K562 (cell line): Measurements from ENCODE around the gene KLHDC10. TPM values are rescaled to one million over a fixed set of nuclear protein-coding genes. Genes with fewer than 3 reads are reported as not detected.

Experiments
- CBFA2T2 ChIP-seq: fragments of 450-650 bp; conservative IDR thresholded peaks from 2 replicates; pipeline ENCODE4 v1.6.1; 2017; ENCODE audit warnings: mild to moderate bottlenecking
- CBX1 ChIP-seq: sonication (generic); IDR thresholded peaks from 2 replicates; pipeline ENCODE4 v1.6.1; 2016; ENCODE audit warnings: antibody characterized with exemption, low read depth, mild to moderate bottlenecking
- CCNT2 ChIP-seq: IDR thresholded peaks from 2 replicates; pipeline ENCODE4 v1.6.1; 2011; ENCODE audit warnings: borderline replicate concordance, low read depth, mild to moderate bottlenecking, moderate library complexity, mixed read lengths, low read length; ENCODE audit not compliant: insufficient read length; ENCODE audit errors: extremely low read depth
- COPS2 ChIP-seq: fragments of 450-650 bp; conservative IDR thresholded peaks from 2 replicates; pipeline ENCODE4 v1.6.1; 2016; ENCODE audit warnings: mild to moderate bottlenecking, moderate library complexity
- DIDO1 ChIP-seq: fragments of 450-650 bp; IDR thresholded peaks from 2 replicates; pipeline ENCODE4 v1.6.1; 2016; ENCODE audit warnings: low read depth, missing biosample characterization, missing genetic modification characterization
- DPF2 ChIP-seq: fragments of 450-650 bp; IDR thresholded peaks from 2 replicates; pipeline ENCODE4 v1.6.1; 2016
- GATAD2A ChIP-seq: fragments of 450-650 bp; IDR thresholded peaks from 2 replicates; pipeline ENCODE4 v1.6.1; 2017
- HDAC8 ChIP-seq: fragments of 450-650 bp; IDR thresholded peaks from 2 replicates; pipeline ENCODE4 v1.6.1; 2016; ENCODE audit warnings: mild to moderate bottlenecking, missing genetic modification characterization, moderate library complexity, missing compliant biosample characterization
- HMG20A ChIP-seq: fragments of 450-650 bp; formaldehyde crosslinking; conservative IDR thresholded peaks from 2 replicates; pipeline ENCODE4 v1.4.0; 2020; ENCODE audit warnings: mild to moderate bottlenecking, mixed read lengths
- MEF2A ChIP-seq: IDR thresholded peaks from 2 replicates; pipeline ENCODE4 v1.6.1; 2011; ENCODE audit warnings: low read depth, mild to moderate bottlenecking, low read length, moderate library complexity; ENCODE audit not compliant: control insufficient read depth
- NFIX ChIP-seq: fragments of 250-450 bp; sonication (Bioruptor Pico); IDR thresholded peaks from 2 replicates; pipeline ENCODE4 v1.4.0; 2020; ENCODE audit warnings: low read depth, mild to moderate bottlenecking, moderate library complexity
- RBM22 ChIP-seq: fragments of 200-400 bp; formaldehyde crosslinking; IDR thresholded peaks from 2 replicates; pipeline ENCODE4 v1.6.1; 2018; ENCODE audit warnings: low read length, low read depth; ENCODE audit not compliant: poor library complexity, severe bottlenecking
- STAT6 ChIP-seq: sonication (generic); formaldehyde crosslinking; IDR thresholded peaks from 2 replicates; pipeline ENCODE4 v1.8.1; 2023; ENCODE audit warnings: mild to moderate bottlenecking, missing genetic modification reagents
- TAF9B ChIP-seq: fragments of 450-650 bp; IDR thresholded peaks from 2 replicates; pipeline ENCODE4 v1.6.1; 2018; ENCODE audit warnings: mild to moderate bottlenecking; ENCODE audit not compliant: partially characterized antibody
- TAL1 ChIP-seq: fragments of 450-650 bp; IDR thresholded peaks from 2 replicates; pipeline ENCODE4 v1.6.1; 2016; ENCODE audit warnings: mild to moderate bottlenecking
- TFAM ChIP-seq: fragments of 250-450 bp; sonication (Bioruptor Pico); conservative IDR thresholded peaks from 2 replicates; pipeline ENCODE4 v1.5.0; 2021; ENCODE audit warnings: mild to moderate bottlenecking, moderate library complexity
- THRA ChIP-seq: fragments of 450-650 bp; IDR thresholded peaks from 2 replicates; pipeline ENCODE4 v1.6.1; 2017; ENCODE audit warnings: mild to moderate bottlenecking, moderate library complexity
- ZBTB1 ChIP-seq: sonication (generic); formaldehyde crosslinking; IDR thresholded peaks from 2 replicates; pipeline ENCODE4 v1.8.1; 2023; ENCODE audit warnings: missing genetic modification reagents, low read depth, mild to moderate bottlenecking, borderline replicate concordance
- ZBTB33 ChIP-seq: sonication (generic); formaldehyde crosslinking; IDR thresholded peaks from 2 replicates; pipeline ENCODE4 v1.8.1; 2023; ENCODE audit warnings: mild to moderate bottlenecking, missing genetic modification reagents
- ZC3H4 ChIP-seq: sonication (generic); formaldehyde crosslinking; IDR thresholded peaks from 2 replicates; pipeline ENCODE4 v1.9.0; 2021; ENCODE audit warnings: missing genetic modification reagents, borderline replicate concordance
- ZNF324 ChIP-seq: fragments of 250-450 bp; sonication (Bioruptor Pico); IDR thresholded peaks from 2 replicates; pipeline ENCODE4 v1.4.0; 2020; ENCODE audit warnings: mild to moderate bottlenecking
- ZNF57 ChIP-seq: fragments of 450-650 bp; formaldehyde crosslinking; IDR thresholded peaks from 2 replicates; pipeline ENCODE4 v1.4.0; 2020; ENCODE audit warnings: mild to moderate bottlenecking, moderate library complexity
- polyA plus RNA-seq, 8 experiments: library from polyadenylated mRNA; depleted of rRNA in 4 of 8; stranded (reverse) in 5 of 8; unstranded in 3 of 8; fragments of >200 nt; fragmentation: Nextera tagmentation in 2 of 8; fragmentation: Illumina TruSeq in 1 of 8; extraction: Ambion mirVana in 2 of 8; extraction: Trizol in 1 of 8; gene quantifications; 2 replicates each; pipeline versions ENCODE4 v1.2.1 to v1.2.3, GENCODE V29; 2011 to 2014; ENCODE audit warnings: inconsistent platforms in 1 of 8, missing spikeins in 1 of 8
- total RNA-seq, 7 experiments: library from RNA; depleted of rRNA in 6 of 7; stranded (reverse); fragments of >200 nt in 6 of 7; fragmentation: Illumina TruSeq in 2 of 7; extraction: Trizol in 2 of 7; gene quantifications; 2 replicates each; pipeline versions ENCODE4 v1.2.1 to v1.2.3, GENCODE V29; 2011 to 2021; ENCODE audit warnings: low replicate concordance in 1 of 7
- TF ChIP-seq, protein P1 (sequence below): fragments of 250-450 bp; sonication (Bioruptor Pico); IDR thresholded peaks from 2 replicates; pipeline ENCODE4 v1.8.0; 2021; ENCODE audit warnings: borderline replicate concordance, mild to moderate bottlenecking, moderate library complexity; ENCODE audit not compliant: poor library complexity, severe bottlenecking

The KLHDC10 gene
- total and polyA plus RNA-seq, 9 of the 15 experiments (the other 6 are each of a cell fraction or from before 2014, with no cell fraction given) = 9.8 to 80.5 (median 31.4) TPM

- TF ChIP-seq STAT6 (CRISPR knock-in tag) = no peak
- no peak for TF ChIP-seq CCNT2
- TF ChIP-seq TAL1 = no peak
- TF ChIP-seq DPF2 = no peak
- no peak for TF ChIP-seq ZC3H4 (CRISPR knock-in tag)
- TF ChIP-seq NFIX (CRISPR knock-in tag) = no peak
- no peak for TF ChIP-seq TAF9B
- TF ChIP-seq, protein P1, sequence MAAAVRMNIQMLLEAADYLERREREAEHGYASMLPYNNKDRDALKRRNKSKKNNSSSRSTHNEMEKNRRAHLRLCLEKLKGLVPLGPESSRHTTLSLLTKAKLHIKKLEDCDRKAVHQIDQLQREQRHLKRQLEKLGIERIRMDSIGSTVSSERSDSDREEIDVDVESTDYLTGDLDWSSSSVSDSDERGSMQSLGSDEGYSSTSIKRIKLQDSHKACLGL = no peak
- no peak for TF ChIP-seq TFAM (CRISPR knock-in tag)
- TF ChIP-seq HDAC8 (tag) = no peak
- no peak for TF ChIP-seq ZNF324 (CRISPR knock-in tag)
- TF ChIP-seq GATAD2A = no peak
- no peak for TF ChIP-seq MEF2A
- no peak for TF ChIP-seq COPS2
- no peak for TF ChIP-seq HMG20A (CRISPR knock-in tag)
- TF ChIP-seq THRA = no peak
- TF ChIP-seq ZBTB33 (CRISPR knock-in tag) = no peak
- no peak for TF ChIP-seq RBM22
- TF ChIP-seq CBFA2T2 = no peak
- no peak for TF ChIP-seq CBX1
- no peak for TF ChIP-seq ZNF57 (CRISPR knock-in tag)
- TF ChIP-seq ZBTB1 (CRISPR knock-in tag) = no peak
- no peak for TF ChIP-seq DIDO1
Observed at GRCh38 chr7:130154501-130155317, 84.4 kb downstream of the KLHDC10 start (continued).
